A549 (cell line): ENCODE measurements around the gene PLEKHF1.

ENCODE experiments used
- EP300 ChIP-seq, 2 experiments: fragments of >200 bp; sonication (Bioruptor Twin); formaldehyde crosslinking; IDR thresholded peaks; 2 replicates in 1 of 2; 3 replicates in 1 of 2; pipeline ENCODE4 v1.6.1; 2016 to 2017
- MAZ ChIP-seq: fragments of 150-350 bp; IDR thresholded peaks from 2 replicates; pipeline ENCODE4 v1.6.1; 2014; ENCODE audit warnings: antibody characterized with exemption, low read depth, low read length, borderline replicate concordance
- RNF2 ChIP-seq: fragments of 200-600 bp; sonication (generic); IDR thresholded peaks from 2 replicates; pipeline ENCODE4 v1.6.1; 2016; ENCODE audit warnings: low read depth, mild to moderate bottlenecking, antibody characterized with exemption, moderate library complexity, borderline replicate concordance
- SMC3 ChIP-seq: fragments of >200 bp; sonication (Bioruptor Twin); formaldehyde crosslinking; IDR thresholded peaks from 3 replicates; pipeline ENCODE4 v1.6.1; 2018; ENCODE audit warnings: inconsistent platforms
- TF ChIP-seq, protein P1 (sequence below): IDR thresholded peaks from 2 replicates; pipeline ENCODE4 v1.6.1; 2012
- TF ChIP-seq, protein P2 (sequence below): fragments of >200 bp; sonication (Bioruptor Twin); formaldehyde crosslinking; IDR thresholded peaks from 3 replicates; pipeline ENCODE4 v1.5.1; 2016
- TF ChIP-seq, protein P3 (sequence below): fragments of 200-600 bp; sonication (generic); IDR thresholded peaks from 2 replicates; pipeline ENCODE4 v1.6.1; 2016; ENCODE audit warnings: antibody characterized with exemption, mild to moderate bottlenecking, moderate library complexity

DNA sequence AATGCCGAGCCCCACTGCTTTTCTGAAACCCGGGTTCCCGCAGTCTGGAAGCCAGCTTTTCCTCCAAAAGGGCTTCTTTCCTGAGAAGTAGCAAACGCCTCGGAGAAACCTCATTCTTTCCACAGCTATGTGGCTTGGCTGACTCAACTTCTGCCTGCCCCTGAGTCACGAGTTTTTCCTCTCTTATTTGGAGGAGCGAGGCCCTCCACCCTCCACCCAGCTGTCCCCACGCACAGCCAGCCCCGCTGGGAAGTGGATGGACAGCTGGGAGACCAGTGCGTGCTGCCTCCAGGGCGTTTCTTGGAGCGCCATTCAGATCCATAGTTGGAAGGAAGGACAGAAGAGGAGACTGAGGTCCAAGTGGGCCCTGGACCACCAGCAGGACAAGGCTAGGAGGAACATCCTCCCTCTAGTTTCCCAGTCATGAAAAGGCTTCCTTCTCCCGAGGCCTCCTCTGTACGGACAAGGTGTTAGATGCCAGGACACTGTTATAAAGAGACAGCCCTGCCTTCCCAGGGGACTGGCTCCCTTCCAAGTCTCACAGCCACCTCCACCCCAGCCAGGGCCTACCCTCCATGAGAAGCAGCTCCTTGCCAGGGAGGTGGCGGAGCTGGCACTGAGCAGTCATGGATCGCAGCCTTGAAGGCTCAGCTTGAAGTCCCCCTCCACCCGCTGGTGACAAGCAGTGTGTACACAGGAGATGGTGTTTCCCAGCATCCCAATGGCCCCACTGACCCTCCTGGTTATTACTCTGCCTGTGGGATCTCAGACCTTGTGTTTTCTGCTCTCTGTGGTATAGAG is 2.5 kb upstream of the PLEKHF1 start:
- TF ChIP-seq RNF2 (no peak), SMC3 (no peak), EP300 (IDR thresholded peaks at IDR 0.05) (no peak), MAZ (no peak)
- TF ChIP-seq, protein P1, sequence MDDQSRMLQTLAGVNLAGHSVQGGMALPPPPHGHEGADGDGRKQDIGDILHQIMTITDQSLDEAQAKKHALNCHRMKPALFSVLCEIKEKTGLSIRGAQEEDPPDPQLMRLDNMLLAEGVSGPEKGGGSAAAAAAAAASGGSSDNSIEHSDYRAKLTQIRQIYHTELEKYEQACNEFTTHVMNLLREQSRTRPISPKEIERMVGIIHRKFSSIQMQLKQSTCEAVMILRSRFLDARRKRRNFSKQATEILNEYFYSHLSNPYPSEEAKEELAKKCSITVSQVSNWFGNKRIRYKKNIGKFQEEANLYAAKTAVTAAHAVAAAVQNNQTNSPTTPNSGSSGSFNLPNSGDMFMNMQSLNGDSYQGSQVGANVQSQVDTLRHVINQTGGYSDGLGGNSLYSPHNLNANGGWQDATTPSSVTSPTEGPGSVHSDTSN = no peak
- TF ChIP-seq, protein P2, sequence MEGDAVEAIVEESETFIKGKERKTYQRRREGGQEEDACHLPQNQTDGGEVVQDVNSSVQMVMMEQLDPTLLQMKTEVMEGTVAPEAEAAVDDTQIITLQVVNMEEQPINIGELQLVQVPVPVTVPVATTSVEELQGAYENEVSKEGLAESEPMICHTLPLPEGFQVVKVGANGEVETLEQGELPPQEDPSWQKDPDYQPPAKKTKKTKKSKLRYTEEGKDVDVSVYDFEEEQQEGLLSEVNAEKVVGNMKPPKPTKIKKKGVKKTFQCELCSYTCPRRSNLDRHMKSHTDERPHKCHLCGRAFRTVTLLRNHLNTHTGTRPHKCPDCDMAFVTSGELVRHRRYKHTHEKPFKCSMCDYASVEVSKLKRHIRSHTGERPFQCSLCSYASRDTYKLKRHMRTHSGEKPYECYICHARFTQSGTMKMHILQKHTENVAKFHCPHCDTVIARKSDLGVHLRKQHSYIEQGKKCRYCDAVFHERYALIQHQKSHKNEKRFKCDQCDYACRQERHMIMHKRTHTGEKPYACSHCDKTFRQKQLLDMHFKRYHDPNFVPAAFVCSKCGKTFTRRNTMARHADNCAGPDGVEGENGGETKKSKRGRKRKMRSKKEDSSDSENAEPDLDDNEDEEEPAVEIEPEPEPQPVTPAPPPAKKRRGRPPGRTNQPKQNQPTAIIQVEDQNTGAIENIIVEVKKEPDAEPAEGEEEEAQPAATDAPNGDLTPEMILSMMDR = no peak
- TF ChIP-seq, protein P3, sequence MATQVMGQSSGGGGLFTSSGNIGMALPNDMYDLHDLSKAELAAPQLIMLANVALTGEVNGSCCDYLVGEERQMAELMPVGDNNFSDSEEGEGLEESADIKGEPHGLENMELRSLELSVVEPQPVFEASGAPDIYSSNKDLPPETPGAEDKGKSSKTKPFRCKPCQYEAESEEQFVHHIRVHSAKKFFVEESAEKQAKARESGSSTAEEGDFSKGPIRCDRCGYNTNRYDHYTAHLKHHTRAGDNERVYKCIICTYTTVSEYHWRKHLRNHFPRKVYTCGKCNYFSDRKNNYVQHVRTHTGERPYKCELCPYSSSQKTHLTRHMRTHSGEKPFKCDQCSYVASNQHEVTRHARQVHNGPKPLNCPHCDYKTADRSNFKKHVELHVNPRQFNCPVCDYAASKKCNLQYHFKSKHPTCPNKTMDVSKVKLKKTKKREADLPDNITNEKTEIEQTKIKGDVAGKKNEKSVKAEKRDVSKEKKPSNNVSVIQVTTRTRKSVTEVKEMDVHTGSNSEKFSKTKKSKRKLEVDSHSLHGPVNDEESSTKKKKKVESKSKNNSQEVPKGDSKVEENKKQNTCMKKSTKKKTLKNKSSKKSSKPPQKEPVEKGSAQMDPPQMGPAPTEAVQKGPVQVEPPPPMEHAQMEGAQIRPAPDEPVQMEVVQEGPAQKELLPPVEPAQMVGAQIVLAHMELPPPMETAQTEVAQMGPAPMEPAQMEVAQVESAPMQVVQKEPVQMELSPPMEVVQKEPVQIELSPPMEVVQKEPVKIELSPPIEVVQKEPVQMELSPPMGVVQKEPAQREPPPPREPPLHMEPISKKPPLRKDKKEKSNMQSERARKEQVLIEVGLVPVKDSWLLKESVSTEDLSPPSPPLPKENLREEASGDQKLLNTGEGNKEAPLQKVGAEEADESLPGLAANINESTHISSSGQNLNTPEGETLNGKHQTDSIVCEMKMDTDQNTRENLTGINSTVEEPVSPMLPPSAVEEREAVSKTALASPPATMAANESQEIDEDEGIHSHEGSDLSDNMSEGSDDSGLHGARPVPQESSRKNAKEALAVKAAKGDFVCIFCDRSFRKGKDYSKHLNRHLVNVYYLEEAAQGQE = no peak
